ENCODE data around the gene C1orf141. TPM values are rescaled to one million over a fixed set of nuclear protein-coding genes. Genes with fewer than 3 reads are reported as not detected.

C1orf141 gene
- total RNA-seq, 1 experiment from 2014 or later, result not detected

DNA sequence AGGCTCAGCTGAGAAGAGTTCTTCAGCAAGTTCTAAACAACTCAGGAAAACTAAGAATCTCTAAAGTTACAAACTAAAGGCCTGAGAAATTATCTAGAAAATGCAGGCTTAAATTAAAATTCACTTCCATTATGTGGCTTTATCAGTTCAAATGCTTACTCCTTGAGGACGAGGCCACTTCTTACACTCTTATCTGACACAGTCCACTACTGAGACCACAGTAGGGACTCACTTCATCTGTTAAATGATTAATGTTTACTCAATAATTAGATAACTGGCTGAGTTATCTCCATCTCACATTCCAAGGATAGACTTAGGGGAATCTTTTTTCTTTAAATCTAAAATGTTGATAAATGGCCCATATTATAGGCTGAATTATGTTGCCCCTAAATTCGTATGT is 1.6 kb downstream of the C1orf141 start (continued):
- TF ChIP-seq, protein P1, sequence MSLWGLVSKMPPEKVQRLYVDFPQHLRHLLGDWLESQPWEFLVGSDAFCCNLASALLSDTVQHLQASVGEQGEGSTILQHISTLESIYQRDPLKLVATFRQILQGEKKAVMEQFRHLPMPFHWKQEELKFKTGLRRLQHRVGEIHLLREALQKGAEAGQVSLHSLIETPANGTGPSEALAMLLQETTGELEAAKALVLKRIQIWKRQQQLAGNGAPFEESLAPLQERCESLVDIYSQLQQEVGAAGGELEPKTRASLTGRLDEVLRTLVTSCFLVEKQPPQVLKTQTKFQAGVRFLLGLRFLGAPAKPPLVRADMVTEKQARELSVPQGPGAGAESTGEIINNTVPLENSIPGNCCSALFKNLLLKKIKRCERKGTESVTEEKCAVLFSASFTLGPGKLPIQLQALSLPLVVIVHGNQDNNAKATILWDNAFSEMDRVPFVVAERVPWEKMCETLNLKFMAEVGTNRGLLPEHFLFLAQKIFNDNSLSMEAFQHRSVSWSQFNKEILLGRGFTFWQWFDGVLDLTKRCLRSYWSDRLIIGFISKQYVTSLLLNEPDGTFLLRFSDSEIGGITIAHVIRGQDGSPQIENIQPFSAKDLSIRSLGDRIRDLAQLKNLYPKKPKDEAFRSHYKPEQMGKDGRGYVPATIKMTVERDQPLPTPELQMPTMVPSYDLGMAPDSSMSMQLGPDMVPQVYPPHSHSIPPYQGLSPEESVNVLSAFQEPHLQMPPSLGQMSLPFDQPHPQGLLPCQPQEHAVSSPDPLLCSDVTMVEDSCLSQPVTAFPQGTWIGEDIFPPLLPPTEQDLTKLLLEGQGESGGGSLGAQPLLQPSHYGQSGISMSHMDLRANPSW (CRISPR knock-in tag; conservative IDR thresholded peaks at IDR 0.05; ENCODE audit: low read depth), result no peak
- no peak for TF ChIP-seq RORB (CRISPR knock-in tag; IDR thresholded peaks at IDR 0.05)
- TF ChIP-seq, protein P2, sequence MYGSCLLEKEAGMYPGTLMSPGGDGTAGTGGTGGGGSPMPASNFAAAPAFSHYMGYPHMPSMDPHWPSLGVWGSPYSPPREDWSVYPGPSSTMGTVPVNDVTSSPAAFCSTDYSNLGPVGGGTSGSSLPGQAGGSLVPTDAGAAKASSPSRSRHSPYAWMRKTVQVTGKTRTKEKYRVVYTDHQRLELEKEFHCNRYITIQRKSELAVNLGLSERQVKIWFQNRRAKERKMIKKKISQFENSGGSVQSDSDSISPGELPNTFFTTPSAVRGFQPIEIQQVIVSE (CRISPR knock-in tag; IDR thresholded peaks at IDR 0.05; ENCODE audit: borderline replicate concordance), result no peak
- no peak for TF ChIP-seq FOXK1 (CRISPR knock-in tag; IDR thresholded peaks at IDR 0.05)
- no peak for TF ChIP-seq ZNF396 (CRISPR knock-in tag; IDR thresholded peaks at IDR 0.05; ENCODE audit: borderline replicate concordance)
- TF ChIP-seq, protein P3, sequence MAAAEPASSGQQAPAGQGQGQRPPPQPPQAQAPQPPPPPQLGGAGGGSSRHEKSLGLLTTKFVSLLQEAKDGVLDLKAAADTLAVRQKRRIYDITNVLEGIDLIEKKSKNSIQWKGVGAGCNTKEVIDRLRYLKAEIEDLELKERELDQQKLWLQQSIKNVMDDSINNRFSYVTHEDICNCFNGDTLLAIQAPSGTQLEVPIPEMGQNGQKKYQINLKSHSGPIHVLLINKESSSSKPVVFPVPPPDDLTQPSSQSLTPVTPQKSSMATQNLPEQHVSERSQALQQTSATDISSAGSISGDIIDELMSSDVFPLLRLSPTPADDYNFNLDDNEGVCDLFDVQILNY (CRISPR knock-in tag; IDR thresholded peaks at IDR 0.05), result no peak

DNA sequence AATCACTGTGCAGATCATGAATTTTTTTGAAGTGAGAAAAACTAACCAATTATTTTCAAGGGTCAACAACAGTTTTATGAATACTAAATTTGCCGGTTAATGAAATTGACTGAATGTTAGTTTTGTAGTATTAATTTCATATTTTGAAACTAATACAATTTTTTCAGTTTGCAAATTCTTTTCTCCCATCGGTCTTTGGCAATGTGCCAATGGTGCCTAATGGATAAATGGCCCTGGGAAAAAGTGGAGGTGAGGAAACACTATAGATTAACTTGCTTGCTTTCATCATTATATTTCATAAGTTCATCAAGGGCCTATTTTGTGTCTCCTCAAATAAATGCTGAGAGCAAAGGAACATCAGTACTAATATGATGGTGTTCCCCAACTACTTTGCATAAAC is 4.1 kb downstream of the C1orf141 start:
- DNase-seq (ENCODE audit: low spot score) (no peak), ATAC-seq (no peak)
- Mint-ChIP-seq H3K9me3 (no peaks in the 10 kb centered on the region), H3K27ac (no peak overlapping the region), H3K4me3 (no peak overlapping the region), H3K4me1 (peaks cover 14% of the 10 kb centered on the region), H3K36me3 (no peaks in the 10 kb centered on the region), H3K27me3 (ENCODE audit: low read depth) (peaks cover 5% of the 10 kb centered on the region; the same call in 1 of the 2 replicates)
- TF ChIP-seq, protein P4, sequence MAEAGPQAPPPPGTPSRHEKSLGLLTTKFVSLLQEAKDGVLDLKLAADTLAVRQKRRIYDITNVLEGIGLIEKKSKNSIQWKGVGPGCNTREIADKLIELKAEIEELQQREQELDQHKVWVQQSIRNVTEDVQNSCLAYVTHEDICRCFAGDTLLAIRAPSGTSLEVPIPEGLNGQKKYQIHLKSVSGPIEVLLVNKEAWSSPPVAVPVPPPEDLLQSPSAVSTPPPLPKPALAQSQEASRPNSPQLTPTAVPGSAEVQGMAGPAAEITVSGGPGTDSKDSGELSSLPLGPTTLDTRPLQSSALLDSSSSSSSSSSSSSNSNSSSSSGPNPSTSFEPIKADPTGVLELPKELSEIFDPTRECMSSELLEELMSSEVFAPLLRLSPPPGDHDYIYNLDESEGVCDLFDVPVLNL (CRISPR knock-in tag; IDR thresholded peaks at IDR 0.05; ENCODE audit: borderline replicate concordance, low read depth), result no peak
- TF ChIP-seq NFE2L1 (CRISPR knock-in tag; IDR thresholded peaks at IDR 0.05), result no peak
- no peak for TF ChIP-seq ETV6 (CRISPR knock-in tag; IDR thresholded peaks at IDR 0.05)
- no peak for TF ChIP-seq MYBL2 (CRISPR knock-in tag; IDR thresholded peaks at IDR 0.05)
- TF ChIP-seq NFATC4 (CRISPR knock-in tag; IDR thresholded peaks at IDR 0.05), result no peak
- TF ChIP-seq, protein P5, sequence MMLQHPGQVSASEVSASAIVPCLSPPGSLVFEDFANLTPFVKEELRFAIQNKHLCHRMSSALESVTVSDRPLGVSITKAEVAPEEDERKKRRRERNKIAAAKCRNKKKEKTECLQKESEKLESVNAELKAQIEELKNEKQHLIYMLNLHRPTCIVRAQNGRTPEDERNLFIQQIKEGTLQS (CRISPR knock-in tag; conservative IDR thresholded peaks at IDR 0.05), result no peak
- TF ChIP-seq, protein P6, sequence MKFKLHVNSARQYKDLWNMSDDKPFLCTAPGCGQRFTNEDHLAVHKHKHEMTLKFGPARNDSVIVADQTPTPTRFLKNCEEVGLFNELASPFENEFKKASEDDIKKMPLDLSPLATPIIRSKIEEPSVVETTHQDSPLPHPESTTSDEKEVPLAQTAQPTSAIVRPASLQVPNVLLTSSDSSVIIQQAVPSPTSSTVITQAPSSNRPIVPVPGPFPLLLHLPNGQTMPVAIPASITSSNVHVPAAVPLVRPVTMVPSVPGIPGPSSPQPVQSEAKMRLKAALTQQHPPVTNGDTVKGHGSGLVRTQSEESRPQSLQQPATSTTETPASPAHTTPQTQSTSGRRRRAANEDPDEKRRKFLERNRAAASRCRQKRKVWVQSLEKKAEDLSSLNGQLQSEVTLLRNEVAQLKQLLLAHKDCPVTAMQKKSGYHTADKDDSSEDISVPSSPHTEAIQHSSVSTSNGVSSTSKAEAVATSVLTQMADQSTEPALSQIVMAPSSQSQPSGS (CRISPR knock-in tag; IDR thresholded peaks at IDR 0.05; ENCODE audit: borderline replicate concordance, low read depth), result no peak
- TF ChIP-seq, protein P7, sequence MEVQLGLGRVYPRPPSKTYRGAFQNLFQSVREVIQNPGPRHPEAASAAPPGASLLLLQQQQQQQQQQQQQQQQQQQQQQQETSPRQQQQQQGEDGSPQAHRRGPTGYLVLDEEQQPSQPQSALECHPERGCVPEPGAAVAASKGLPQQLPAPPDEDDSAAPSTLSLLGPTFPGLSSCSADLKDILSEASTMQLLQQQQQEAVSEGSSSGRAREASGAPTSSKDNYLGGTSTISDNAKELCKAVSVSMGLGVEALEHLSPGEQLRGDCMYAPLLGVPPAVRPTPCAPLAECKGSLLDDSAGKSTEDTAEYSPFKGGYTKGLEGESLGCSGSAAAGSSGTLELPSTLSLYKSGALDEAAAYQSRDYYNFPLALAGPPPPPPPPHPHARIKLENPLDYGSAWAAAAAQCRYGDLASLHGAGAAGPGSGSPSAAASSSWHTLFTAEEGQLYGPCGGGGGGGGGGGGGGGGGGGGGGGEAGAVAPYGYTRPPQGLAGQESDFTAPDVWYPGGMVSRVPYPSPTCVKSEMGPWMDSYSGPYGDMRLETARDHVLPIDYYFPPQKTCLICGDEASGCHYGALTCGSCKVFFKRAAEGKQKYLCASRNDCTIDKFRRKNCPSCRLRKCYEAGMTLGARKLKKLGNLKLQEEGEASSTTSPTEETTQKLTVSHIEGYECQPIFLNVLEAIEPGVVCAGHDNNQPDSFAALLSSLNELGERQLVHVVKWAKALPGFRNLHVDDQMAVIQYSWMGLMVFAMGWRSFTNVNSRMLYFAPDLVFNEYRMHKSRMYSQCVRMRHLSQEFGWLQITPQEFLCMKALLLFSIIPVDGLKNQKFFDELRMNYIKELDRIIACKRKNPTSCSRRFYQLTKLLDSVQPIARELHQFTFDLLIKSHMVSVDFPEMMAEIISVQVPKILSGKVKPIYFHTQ (CRISPR knock-in tag; IDR thresholded peaks at IDR 0.05), result no peak
- TF ChIP-seq, protein P8, sequence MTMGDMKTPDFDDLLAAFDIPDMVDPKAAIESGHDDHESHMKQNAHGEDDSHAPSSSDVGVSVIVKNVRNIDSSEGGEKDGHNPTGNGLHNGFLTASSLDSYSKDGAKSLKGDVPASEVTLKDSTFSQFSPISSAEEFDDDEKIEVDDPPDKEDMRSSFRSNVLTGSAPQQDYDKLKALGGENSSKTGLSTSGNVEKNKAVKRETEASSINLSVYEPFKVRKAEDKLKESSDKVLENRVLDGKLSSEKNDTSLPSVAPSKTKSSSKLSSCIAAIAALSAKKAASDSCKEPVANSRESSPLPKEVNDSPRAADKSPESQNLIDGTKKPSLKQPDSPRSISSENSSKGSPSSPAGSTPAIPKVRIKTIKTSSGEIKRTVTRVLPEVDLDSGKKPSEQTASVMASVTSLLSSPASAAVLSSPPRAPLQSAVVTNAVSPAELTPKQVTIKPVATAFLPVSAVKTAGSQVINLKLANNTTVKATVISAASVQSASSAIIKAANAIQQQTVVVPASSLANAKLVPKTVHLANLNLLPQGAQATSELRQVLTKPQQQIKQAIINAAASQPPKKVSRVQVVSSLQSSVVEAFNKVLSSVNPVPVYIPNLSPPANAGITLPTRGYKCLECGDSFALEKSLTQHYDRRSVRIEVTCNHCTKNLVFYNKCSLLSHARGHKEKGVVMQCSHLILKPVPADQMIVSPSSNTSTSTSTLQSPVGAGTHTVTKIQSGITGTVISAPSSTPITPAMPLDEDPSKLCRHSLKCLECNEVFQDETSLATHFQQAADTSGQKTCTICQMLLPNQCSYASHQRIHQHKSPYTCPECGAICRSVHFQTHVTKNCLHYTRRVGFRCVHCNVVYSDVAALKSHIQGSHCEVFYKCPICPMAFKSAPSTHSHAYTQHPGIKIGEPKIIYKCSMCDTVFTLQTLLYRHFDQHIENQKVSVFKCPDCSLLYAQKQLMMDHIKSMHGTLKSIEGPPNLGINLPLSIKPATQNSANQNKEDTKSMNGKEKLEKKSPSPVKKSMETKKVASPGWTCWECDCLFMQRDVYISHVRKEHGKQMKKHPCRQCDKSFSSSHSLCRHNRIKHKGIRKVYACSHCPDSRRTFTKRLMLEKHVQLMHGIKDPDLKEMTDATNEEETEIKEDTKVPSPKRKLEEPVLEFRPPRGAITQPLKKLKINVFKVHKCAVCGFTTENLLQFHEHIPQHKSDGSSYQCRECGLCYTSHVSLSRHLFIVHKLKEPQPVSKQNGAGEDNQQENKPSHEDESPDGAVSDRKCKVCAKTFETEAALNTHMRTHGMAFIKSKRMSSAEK (CRISPR knock-in tag; IDR thresholded peaks at IDR 0.05; ENCODE audit: borderline replicate concordance), result no peak
- TF ChIP-seq TCF7 (CRISPR knock-in tag; IDR thresholded peaks at IDR 0.05; ENCODE audit: low read depth), result no peak
- no peak for TF ChIP-seq FOXK1 (CRISPR knock-in tag; IDR thresholded peaks at IDR 0.05)
- TF ChIP-seq, protein P9, sequence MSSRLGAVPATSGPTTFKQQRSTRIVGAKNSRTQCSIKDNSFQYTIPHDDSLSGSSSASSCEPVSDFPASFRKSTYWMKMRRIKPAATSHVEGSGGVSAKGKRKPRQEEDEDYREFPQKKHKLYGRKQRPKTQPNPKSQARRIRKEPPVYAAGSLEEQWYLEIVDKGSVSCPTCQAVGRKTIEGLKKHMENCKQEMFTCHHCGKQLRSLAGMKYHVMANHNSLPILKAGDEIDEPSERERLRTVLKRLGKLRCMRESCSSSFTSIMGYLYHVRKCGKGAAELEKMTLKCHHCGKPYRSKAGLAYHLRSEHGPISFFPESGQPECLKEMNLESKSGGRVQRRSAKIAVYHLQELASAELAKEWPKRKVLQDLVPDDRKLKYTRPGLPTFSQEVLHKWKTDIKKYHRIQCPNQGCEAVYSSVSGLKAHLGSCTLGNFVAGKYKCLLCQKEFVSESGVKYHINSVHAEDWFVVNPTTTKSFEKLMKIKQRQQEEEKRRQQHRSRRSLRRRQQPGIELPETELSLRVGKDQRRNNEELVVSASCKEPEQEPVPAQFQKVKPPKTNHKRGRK (CRISPR knock-in tag; IDR thresholded peaks at IDR 0.05; ENCODE audit: borderline replicate concordance), result no peak
- TF ChIP-seq, protein P3 (CRISPR knock-in tag; IDR thresholded peaks at IDR 0.05), result no peak
- POLR2A ChIA-PET, result interaction anchor here (0.5 kb wide), 1 partner anchor 293 kb away, joined by 3 read pairs; no protein-coding TSS in a partner anchor
- CTCF ChIA-PET, result interaction anchor here (0.6 to 1.6 kb wide), 3 partner anchors 134 to 862 kb away, joined by 3 to 4 read pairs (median 4); no protein-coding TSS in a partner anchor
